Bronchial epithelial cell (primary cell): ENCODE measurements around the gene NAIF1. TPM values are rescaled to one million over a fixed set of nuclear protein-coding genes. Genes with fewer than 3 reads are reported as not detected.
"Not testable (repeated sequence)": the region's sequence is repeated elsewhere in the genome, so short reads cannot be mapped to it uniquely, and the experiment has no call there.

Experiments used
- DNase-seq: peaks from one replicate; pipeline ENCODE4 v3.0.0-alpha.2; 2010; ENCODE audit warnings: low read depth
- FAIRE-seq: peaks from 2 replicates; lab custom pipeline; 2011; peaks lifted over from hg19 to GRCh38; lab: Jason Lieb, UNC
- H3K27me3 ChIP-seq: 2 replicates; pipeline ENCODE4 v1.5.1; 2011; ENCODE audit warnings: low read length; ENCODE audit not compliant: control insufficient read depth, insufficient read depth
- H3K36me3 ChIP-seq: 2 replicates; pipeline ENCODE4 v1.5.1; 2011; ENCODE audit warnings: low read length; ENCODE audit not compliant: control insufficient read depth, insufficient read depth
- H3K4me3 ChIP-seq: 2 replicates; pipeline ENCODE4 v1.5.1; 2011; ENCODE audit warnings: mild to moderate bottlenecking, low read depth, low read length, control low read depth
- CTCF ChIP-seq: IDR thresholded peaks from 2 replicates; pipeline ENCODE4 v1.5.1; 2011; ENCODE audit warnings: mild to moderate bottlenecking, moderate library complexity, low read length, control low read depth, inconsistent platforms; ENCODE audit not compliant: insufficient read depth, severe bottlenecking
- total RNA-seq: library from RNA; depleted of rRNA; stranded (reverse); fragments of >200 nt; gene quantifications from 2 replicates; pipeline ENCODE4 v1.2.1, GENCODE V29; 2014

Gene NAIF1
- total RNA-seq, 1 donor from 2014 or later: 10.3 TPM

GRCh38 chr9:128113526-128114325, 46.6 kb upstream of the NAIF1 start:
- H3K4me3 ChIP-seq: no peak overlapping the region
- no peaks in the 10 kb centered on the region for H3K36me3 ChIP-seq
- H3K27me3 ChIP-seq: no peaks in the 10 kb centered on the region
- TF ChIP-seq CTCF: no peak
- DNase-seq: no peak
- no peak for FAIRE-seq

- DNase-seq, FAIRE-seq, H3K4me3 ChIP-seq, H3K27me3 ChIP-seq: not testable (repeated sequence)
- H3K36me3 ChIP-seq: peaks cover 11% of the 10 kb centered on the region
These were observed 44.6 kb upstream of the NAIF1 start for GRCh38 chr9:128111726-128112125.

DNA sequence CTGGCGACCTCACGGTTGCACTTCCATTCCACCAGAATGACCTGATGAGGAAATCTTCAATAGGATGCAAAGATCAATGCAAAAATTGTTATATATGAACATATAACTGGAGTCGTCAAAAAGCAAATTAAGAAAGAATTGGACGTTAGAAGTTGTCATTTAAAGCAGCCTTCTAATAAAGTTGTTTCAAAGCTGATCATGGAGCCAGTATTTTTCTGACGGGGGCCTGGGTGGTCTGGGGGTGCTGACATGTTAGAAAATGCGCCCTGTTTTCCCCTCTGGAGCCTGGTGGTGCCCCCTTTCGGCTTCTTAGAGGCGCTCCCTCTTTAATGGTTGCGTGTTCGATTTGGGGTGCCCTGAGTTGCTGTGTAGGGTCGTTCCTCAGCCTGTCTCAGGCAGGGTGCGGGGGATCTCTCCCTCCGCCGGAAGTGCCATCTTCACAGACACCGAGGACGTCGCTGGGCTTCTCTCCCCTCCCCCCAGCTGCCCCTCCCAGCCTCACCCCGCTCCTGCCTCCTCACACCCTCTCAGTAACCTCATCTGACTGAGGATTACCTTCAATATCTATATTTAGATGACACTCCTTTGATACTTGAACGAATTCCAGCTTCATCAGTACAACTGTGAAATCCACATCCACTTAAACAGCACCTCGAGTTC, 42.1 kb upstream of the NAIF1 start:
- FAIRE-seq (no peak), DNase-seq (no peak)
- H3K27me3 ChIP-seq: no peaks in the 10 kb centered on the region
- no peak for TF ChIP-seq CTCF
- H3K4me3 ChIP-seq: no peak overlapping the region
- peaks cover 24% of the 10 kb centered on the region for H3K36me3 ChIP-seq

GRCh38 chr9:128108269-128109049, 41.3 kb upstream of the NAIF1 start:
- TF ChIP-seq CTCF: no peak
- no peak overlapping the region for H3K4me3 ChIP-seq
- DNase-seq: no peak
- H3K27me3 ChIP-seq: no peaks in the 10 kb centered on the region
- no peak for FAIRE-seq
- H3K36me3 ChIP-seq: peaks cover 28% of the 10 kb centered on the region

GRCh38 chr9:128107468-128108268, 40.5 kb upstream of the NAIF1 start:
- no peak for FAIRE-seq
- TF ChIP-seq CTCF: no peak
- no peaks in the 10 kb centered on the region for H3K27me3 ChIP-seq
- peaks cover 35% of the 10 kb centered on the region for H3K36me3 ChIP-seq
- no peak overlapping the region for H3K4me3 ChIP-seq
- DNase-seq: no peak
